ENCODE measurements around the gene RHBDL1. TPM values are rescaled to one million over a fixed set of nuclear protein-coding genes. Genes with fewer than 3 reads are reported as not detected.

RHBDL1 gene
- total RNA-seq, 1 donor from 2014 or later = 0.24 TPM

- ChIA-PET POLR2A (interaction anchor here (2.2 kb wide), 1 partner anchor 16 kb away, joined by 5 read pairs; the partner anchor contains the start of gene WDR24), CTCF (no interaction called here)
- intact Hi-C loops (cut with micrococcal nuclease) = no loop called here
- Mint-ChIP-seq H3K27me3 (peaks cover 43% of the 10 kb centered on the region), H3K4me3 (no peak overlapping the region), H3K4me1 (peaks cover 4% of the 10 kb centered on the region), H3K36me3 (ENCODE audit: low read depth) (no peaks in the 10 kb centered on the region), H3K27ac (no peak overlapping the region), H3K9me3 (no peaks in the 10 kb centered on the region)
- no peak for TF ChIP-seq CTCF (IDR thresholded peaks at IDR 0.05)
- DNase-seq = no peak
- ATAC-seq (ENCODE audit: low read depth) = no peak
Observed at GRCh38 chr16:706189-707061, 31.0 kb downstream of the RHBDL1 start.

- ChIA-PET POLR2A (interaction anchor here (2.2 kb wide), 1 partner anchor 17 kb away, joined by 5 read pairs; the partner anchor contains the start of gene WDR24), CTCF (no interaction called here)
- H3K9me3 Mint-ChIP-seq = no peaks in the 10 kb centered on the region
- peaks cover 38% of the 10 kb centered on the region for H3K27me3 Mint-ChIP-seq
- H3K4me3 Mint-ChIP-seq = no peak overlapping the region
- intact Hi-C loops (cut with micrococcal nuclease) = no loop called here
- DNase-seq = no peak
- H3K27ac Mint-ChIP-seq = no peak overlapping the region
- TF ChIP-seq CTCF (IDR thresholded peaks at IDR 0.05) = no peak
- ATAC-seq (ENCODE audit: low read depth) = no peak
- H3K36me3 Mint-ChIP-seq (ENCODE audit: low read depth) = no peaks in the 10 kb centered on the region
- peaks cover 5% of the 10 kb centered on the region for H3K4me1 Mint-ChIP-seq
Observed at GRCh38 chr16:707062-707538, 31.6 kb downstream of the RHBDL1 start.

- Mint-ChIP-seq H3K36me3 (ENCODE audit: low read depth) (no peaks in the 10 kb centered on the region), H3K4me3 (no peak overlapping the region), H3K4me1 (peaks cover 8% of the 10 kb centered on the region), H3K9me3 (no peaks in the 10 kb centered on the region), H3K27ac (no peak overlapping the region), H3K27me3 (peaks cover 34% of the 10 kb centered on the region)
- ATAC-seq (ENCODE audit: low read depth) = no peak
- CTCF ChIA-PET = no interaction called here
- POLR2A ChIA-PET = interaction anchor here (2.2 kb wide), 1 partner anchor 18 kb away, joined by 5 read pairs; the partner anchor contains the start of gene WDR24
- no peak for DNase-seq
- no peak for TF ChIP-seq CTCF (IDR thresholded peaks at IDR 0.05)
- intact Hi-C loops (cut with micrococcal nuclease) = no loop called here
Observed at GRCh38 chr16:708019-708418, 32.5 kb downstream of the RHBDL1 start.

GRCh38 chr16:708959-709358, 33.5 kb downstream of the RHBDL1 start:
- no peak for TF ChIP-seq CTCF (IDR thresholded peaks at IDR 0.05)
- Mint-ChIP-seq H3K9me3 (no peaks in the 10 kb centered on the region), H3K27me3 (peaks cover 27% of the 10 kb centered on the region), H3K27ac (no peak overlapping the region), H3K4me3 (no peak overlapping the region), H3K36me3 (ENCODE audit: low read depth) (no peaks in the 10 kb centered on the region), H3K4me1 (peaks cover 8% of the 10 kb centered on the region)
- POLR2A ChIA-PET = interaction anchor here (2.2 kb wide), 1 partner anchor 19 kb away, joined by 5 read pairs; the partner anchor contains the start of gene WDR24
- DNase-seq (no peak), ATAC-seq (ENCODE audit: low read depth) (no peak)
- CTCF ChIA-PET = no interaction called here
- intact Hi-C loops (cut with micrococcal nuclease) = no loop called here

Measured in activated B cell treated with CpG ODN at 0.5 μM for 24 hours (primary cell).